Smooth muscle cell (in vitro differentiated cells): Measurements from ENCODE around the gene RANBP3L. TPM values are rescaled to one million over a fixed set of nuclear protein-coding genes. Genes with fewer than 3 reads are reported as not detected.
A peak's percentile ranks its signal among the peaks of the same experiment; 100 is the strongest.

Experiments used
- DNase-seq: peaks from one replicate; lab custom pipeline; 2025; ENCODE audit not compliant: unreplicated experiment; lab: John Stamatoyannopoulos, UW
- H2AFZ ChIP-seq: fragments of 200-600 bp; sonication (generic); 2 replicates; pipeline ENCODE4 v1.6.0; 2016; ENCODE audit warnings: antibody characterized with exemption, low read depth, mild to moderate bottlenecking
- H3F3A ChIP-seq: fragments of 200-600 bp; sonication (generic); 2 replicates; pipeline ENCODE4 v1.6.0; 2017; ENCODE audit warnings: antibody characterized with exemption, low read depth
- H3K27ac ChIP-seq: fragments of 200-600 bp; sonication (generic); 2 replicates; pipeline ENCODE4 v1.5.1; 2016; ENCODE audit warnings: low read depth, mild to moderate bottlenecking
- H3K27me3 ChIP-seq: fragments of 200-600 bp; sonication (generic); 2 replicates; pipeline ENCODE4 v1.6.1; 2016; ENCODE audit warnings: low read depth, mild to moderate bottlenecking
- H3K36me3 ChIP-seq: fragments of 200-600 bp; sonication (generic); 2 replicates; pipeline ENCODE4 v1.5.1; 2016; ENCODE audit warnings: low read depth
- H3K4me1 ChIP-seq: fragments of 200-600 bp; sonication (generic); 2 replicates; pipeline ENCODE4 v1.5.1; 2016; ENCODE audit warnings: low read depth
- H3K4me2 ChIP-seq: fragments of 200-600 bp; sonication (generic); 2 replicates; pipeline ENCODE4 v1.6.0; 2016; ENCODE audit warnings: mild to moderate bottlenecking
- H3K4me3 ChIP-seq: fragments of 200-600 bp; sonication (generic); 2 replicates; pipeline ENCODE4 v1.5.1; 2016; ENCODE audit warnings: mild to moderate bottlenecking
- H3K79me2 ChIP-seq: fragments of 200-600 bp; sonication (generic); 2 replicates; pipeline ENCODE4 v1.6.0; 2016; ENCODE audit warnings: low read depth, mild to moderate bottlenecking
- H3K9ac ChIP-seq: fragments of 200-600 bp; sonication (generic); 2 replicates; pipeline ENCODE4 v1.6.0; 2016; ENCODE audit warnings: low read depth
- H3K9me3 ChIP-seq: fragments of 200-600 bp; sonication (generic); replicated peaks from 2 replicates; pipeline ENCODE4 v1.5.1; 2016; ENCODE audit warnings: low read depth
- H4K20me1 ChIP-seq: fragments of 200-600 bp; sonication (generic); 2 replicates; pipeline ENCODE4 v1.6.0; 2016; ENCODE audit warnings: low read depth
- CTCF ChIP-seq: fragments of 200-600 bp; sonication (generic); IDR thresholded peaks from 2 replicates; pipeline ENCODE4 v1.5.1; 2017; ENCODE audit warnings: borderline replicate concordance, mild to moderate bottlenecking, antibody characterized with exemption; ENCODE audit not compliant: insufficient read depth, poor library complexity, severe bottlenecking
- WGBS: methylation state at CpG from one replicate; pipeline ENCODE4 v1.1.7; 2016; ENCODE audit warnings: low lambda C conversion rate; 5-methylcytosine and 5-hydroxymethylcytosine counted together
- polyA plus RNA-seq: library from polyadenylated mRNA; unstranded; fragments of >200 nt; fragmentation: Nextera tagmentation; extraction: Ambion mirVana; gene quantifications from 2 replicates; pipeline ENCODE4 v1.2.1, GENCODE V29; 2016
- total RNA-seq: library from RNA; depleted of rRNA; stranded (reverse); fragments of >200 nt; gene quantifications from 2 replicates; pipeline ENCODE4 v1.2.3, GENCODE V29; 2014

The RANBP3L gene
- total and polyA plus RNA-seq, 2 experiments from 2014 or later: 0.38 to 0.40 TPM

DNA sequence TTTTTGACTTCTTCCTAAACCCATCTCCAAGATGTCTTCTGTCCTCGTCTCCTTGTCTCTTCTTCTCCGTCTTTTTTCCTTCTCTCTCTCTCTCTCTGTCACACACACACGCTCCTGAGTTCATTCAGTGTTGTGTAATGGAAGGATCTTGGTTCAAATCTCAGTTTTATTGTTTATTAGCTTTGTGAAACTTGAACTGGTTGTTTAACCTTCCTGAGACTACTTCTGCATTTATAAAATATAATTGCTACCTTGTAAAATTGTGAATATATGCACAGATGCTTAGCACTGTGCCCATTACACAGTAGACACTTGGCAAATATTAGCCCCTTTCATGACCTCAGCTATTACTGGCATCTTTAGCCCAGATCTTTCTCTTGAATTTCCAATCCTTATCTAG is 57.6 kb downstream of the RANBP3L start:
- Histone ChIP-seq H3K4me2 (no peak overlapping the region), H3K36me3 (no peaks in the 10 kb centered on the region), H2AFZ (no peak overlapping the region), H4K20me1 (no peaks in the 10 kb centered on the region), H3K27me3 (no peaks in the 10 kb centered on the region), H3K9ac (no peak overlapping the region), H3K79me2 (peaks cover 16% of the 10 kb centered on the region), H3K4me3 (no peak overlapping the region), H3K4me1 (peaks cover 11% of the 10 kb centered on the region), H3F3A (peaks cover 8% of the 10 kb centered on the region), H3K27ac (no peak overlapping the region), H3K9me3 (no peaks in the 10 kb centered on the region)
- no peak for DNase-seq
- no peak for TF ChIP-seq CTCF
- 95% methylated on average over 3 of the region's 3 CpGs for WGBS

- no peak overlapping the region for H3K4me2 ChIP-seq
- H3K79me2 ChIP-seq: peaks cover 20% of the 10 kb centered on the region
- no peak overlapping the region for H3K4me3 ChIP-seq
- TF ChIP-seq CTCF: no peak
- peaks cover 8% of the 10 kb centered on the region for H3F3A ChIP-seq
- no peak overlapping the region for H2AFZ ChIP-seq
- H3K27ac ChIP-seq: no peak overlapping the region
- WGBS: 94% methylated on average over 1 of the region's 1 CpG
- no peak for DNase-seq
- H3K36me3 ChIP-seq: no peaks in the 10 kb centered on the region
- H3K9me3 ChIP-seq: no peaks in the 10 kb centered on the region
- H3K9ac ChIP-seq: no peak overlapping the region
- no peaks in the 10 kb centered on the region for H3K27me3 ChIP-seq
- peaks cover 11% of the 10 kb centered on the region for H3K4me1 ChIP-seq
- H4K20me1 ChIP-seq: no peaks in the 10 kb centered on the region
These were observed 58.0 kb downstream of the RANBP3L start for GRCh38 chr5:36243653-36244052.

DNA sequence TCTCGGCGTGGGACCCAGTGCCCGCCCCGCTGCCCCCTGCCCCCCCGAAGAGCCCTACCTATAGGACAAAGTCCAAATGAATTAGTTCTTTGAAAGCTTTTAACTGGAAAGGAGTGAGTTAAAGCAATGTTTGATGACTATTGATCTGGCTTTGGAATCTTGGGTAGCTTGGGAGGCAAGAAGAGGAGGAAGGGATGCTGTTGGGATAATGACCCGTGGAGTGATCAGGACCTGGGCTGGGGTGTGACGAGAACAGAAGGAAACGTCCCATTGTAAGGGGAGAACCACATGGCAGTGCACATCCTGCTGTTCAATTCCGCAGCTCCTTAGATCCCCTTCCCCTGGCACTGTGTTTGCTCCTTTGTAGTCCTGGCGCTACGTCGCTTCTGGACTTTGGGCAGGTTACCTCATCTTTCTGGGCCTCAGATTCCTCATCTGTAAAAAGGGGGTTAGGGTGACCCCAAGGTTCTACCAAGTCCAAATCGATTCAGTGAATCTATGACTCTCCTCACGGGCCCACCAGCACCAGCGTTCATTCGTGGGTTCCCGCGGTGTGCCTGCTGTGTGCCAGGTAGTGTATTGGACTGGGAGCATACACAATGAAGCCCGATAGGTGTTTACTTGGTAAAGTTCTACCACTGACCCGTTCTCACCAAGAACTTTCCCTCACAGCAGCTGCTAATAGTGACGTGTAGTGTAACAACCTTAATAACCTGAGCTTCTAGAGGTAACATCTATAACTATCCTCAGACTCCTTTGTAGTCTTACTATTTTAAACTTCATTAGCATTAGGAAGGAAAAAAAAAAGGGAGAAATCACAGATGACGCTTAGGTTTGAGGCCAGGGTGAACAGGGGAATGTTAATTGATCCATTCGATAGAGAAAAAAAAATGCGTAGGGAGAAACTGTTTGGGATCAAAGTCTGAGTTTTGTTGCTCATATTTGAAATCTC is 58.9 kb downstream of the RANBP3L start:
- Histone ChIP-seq H3K36me3 (no peaks in the 10 kb centered on the region), H3K9ac (peak overlapping the region; percentile 83), H3K79me2 (peaks cover 28% of the 10 kb centered on the region), H3K4me2 (peak overlapping the region; percentile 87), H4K20me1 (peaks cover 3% of the 10 kb centered on the region), H3F3A (peaks cover 8% of the 10 kb centered on the region), H3K4me3 (peak overlapping the region; percentile 75), H3K4me1 (peaks cover 11% of the 10 kb centered on the region), H3K9me3 (no peaks in the 10 kb centered on the region), H3K27me3 (no peaks in the 10 kb centered on the region), H2AFZ (peak overlapping the region; percentile 64), H3K27ac (peak overlapping the region; percentile 78)
- DNase-seq: no peak
- WGBS: 82% methylated on average over 24 of the region's 24 CpGs
- no peak for TF ChIP-seq CTCF
